CD4-positive, alpha-beta memory T cell (primary cell): ENCODE data around the gene ATP13A3. TPM values are rescaled to one million over a fixed set of nuclear protein-coding genes. Genes with fewer than 3 reads are reported as not detected.

Experiments used
- polyA plus RNA-seq, 2 donors: library from polyadenylated mRNA; unstranded; fragments of 300-500 nt; fragmentation: Illumina TruSeq; gene quantifications; one replicate each; pipeline ENCODE4 v1.2.3, GENCODE V29; 2021
- total RNA-seq, 2 experiments: library from RNA; stranded (reverse); gene quantifications; one replicate each; pipeline ENCODE4 v1.2.3, GENCODE V29; 2021

ATP13A3 gene
- total and polyA plus RNA-seq, 4 experiments from 2014 or later = 6.7 to 62.7 (median 36.0) TPM

Other genes starting within 250 kb of the ATP13A3 start
- not detected for gene CPN2, start 135.7 kb downstream of the ATP13A3 start, total RNA-seq
- gene CPN2, start 135.7 kb downstream of the ATP13A3 start, polyA plus RNA-seq = not detected
- not detected for gene LRRC15, start 117.3 kb downstream of the ATP13A3 start, total RNA-seq
- not detected for gene LRRC15, start 117.3 kb downstream of the ATP13A3 start, polyA plus RNA-seq
- gene GP5, start 87.7 kb downstream of the ATP13A3 start, total RNA-seq = 1 to 10 TPM; 3.8 to 4.2 TPM
- 1 to 10 TPM; 1.3 to 1.9 TPM for gene GP5, start 87.7 kb downstream of the ATP13A3 start, polyA plus RNA-seq
- gene TMEM44, start 146.4 kb upstream of the ATP13A3 start, total RNA-seq = 1 to 10 TPM; 1.9 to 2.1 TPM
- gene TMEM44, start 146.4 kb upstream of the ATP13A3 start, polyA plus RNA-seq = 1 to 10 TPM in 1 of 2 donors, not detected in 1; 1.3 TPM
- 10 to 100 TPM; 48.4 to 49.5 TPM for gene LSG1, start 185.2 kb upstream of the ATP13A3 start, total RNA-seq
- gene LSG1, start 185.2 kb upstream of the ATP13A3 start, polyA plus RNA-seq = 10 to 100 TPM in 1 of 2 donors, 1 to 10 TPM in 1; 9.6 to 36.3 TPM
- gene FAM43A, start 198.9 kb upstream of the ATP13A3 start, total RNA-seq = 1 to 10 TPM; 9.4 to 9.9 TPM
- gene FAM43A, start 198.9 kb upstream of the ATP13A3 start, polyA plus RNA-seq = 1 to 10 TPM in 1 of 2 donors, under 1 TPM in 1; 0.34 to 6.0 TPM